HL-60 (cell line): ENCODE measurements around the gene C6orf47.

Experiments used
- DNase-seq, 2 experiments: peaks; one replicate each; pipeline ENCODE4 v3.0.0-alpha.2; 2010 to 2020; ENCODE audit warnings: low read depth in 1 of 2, low spot score in 1 of 2
- H3K27ac ChIP-seq: fragments of 250-450 bp; sonication (Bioruptor Pico); replicated peaks from 2 replicates; pipeline ENCODE4 v1.5.1; 2020; ENCODE audit warnings: mild to moderate bottlenecking, moderate library complexity
- H3K27me3 ChIP-seq: fragments of 250-450 bp; sonication (Bioruptor Pico); 2 replicates; pipeline ENCODE4 v1.5.1; 2021; ENCODE audit warnings: mild to moderate bottlenecking, moderate library complexity; ENCODE audit not compliant: insufficient read depth, poor library complexity, severe bottlenecking
- H3K4me3 ChIP-seq: replicated peaks from 2 replicates; pipeline ENCODE4 v1.5.1; 2011; ENCODE audit warnings: mild to moderate bottlenecking, control low read depth, low read length; ENCODE audit not compliant: insufficient read depth
- GABPA ChIP-seq: IDR thresholded peaks from 2 replicates; pipeline ENCODE4 v1.6.1; 2012; ENCODE audit warnings: low read depth
- POLR2AphosphoS5 ChIP-seq: IDR thresholded peaks from 2 replicates; pipeline ENCODE4 v1.6.1; 2012; ENCODE audit warnings: low read depth
- SPI1 ChIP-seq: IDR thresholded peaks from 2 replicates; pipeline ENCODE4 v1.6.1; 2012; ENCODE audit warnings: low read depth, mild to moderate bottlenecking, borderline replicate concordance
- TF ChIP-seq, protein P1 (sequence below): IDR thresholded peaks from one replicate; pipeline ENCODE4 v1.5.1; 2011; ENCODE audit warnings: low read length, control low read depth, inconsistent platforms; ENCODE audit not compliant: insufficient read depth
- TF ChIP-seq, protein P2 (sequence below): IDR thresholded peaks from 2 replicates; pipeline ENCODE4 v1.6.1; 2012; ENCODE audit warnings: low read depth; ENCODE audit not compliant: insufficient replicate concordance

The C6orf47 gene

DNA sequence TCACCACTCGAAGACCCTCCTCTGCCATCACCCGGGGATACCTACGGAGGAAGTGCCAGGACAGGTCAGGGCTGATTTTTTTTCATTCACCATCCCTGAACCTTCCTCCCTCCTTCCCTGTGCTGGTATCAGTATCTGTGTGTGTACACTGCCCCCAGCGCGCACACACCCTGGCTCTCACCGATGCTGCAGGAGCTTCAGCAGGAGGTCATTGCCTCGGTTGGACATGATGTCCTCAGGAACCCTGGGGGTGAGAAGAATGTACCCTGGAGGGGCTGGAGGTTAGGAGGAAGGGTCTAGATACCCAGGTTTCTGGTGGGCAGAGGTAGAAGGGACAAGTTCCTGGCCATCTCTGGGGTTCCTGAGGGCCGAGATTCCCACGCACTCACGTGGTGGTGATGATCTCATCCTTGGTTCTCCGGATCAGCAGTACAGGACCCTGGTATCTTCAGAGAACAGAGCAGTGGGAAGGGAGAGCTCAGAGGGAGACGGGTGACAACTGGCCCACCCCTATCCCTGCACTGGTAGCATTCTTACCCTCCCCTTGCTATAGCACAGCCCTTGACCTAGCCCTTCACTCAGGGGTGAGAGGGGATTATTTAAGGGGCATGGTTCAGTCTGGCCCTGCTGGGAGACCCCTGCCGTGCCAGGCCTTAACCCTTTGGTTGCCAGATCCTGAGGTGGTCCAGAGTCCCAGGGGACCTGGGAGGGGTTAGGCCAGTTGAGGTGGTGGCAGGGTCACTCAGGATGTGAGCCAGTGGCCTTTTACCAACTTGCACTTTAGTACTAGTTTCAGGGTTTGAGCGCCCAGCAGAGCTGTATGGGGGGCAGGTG, 27.5 kb upstream of the C6orf47 start:
- DNase-seq = no peak
- TF ChIP-seq SPI1 (no peak), POLR2AphosphoS5 (no peak), GABPA (no peak)
- TF ChIP-seq, protein P1, sequence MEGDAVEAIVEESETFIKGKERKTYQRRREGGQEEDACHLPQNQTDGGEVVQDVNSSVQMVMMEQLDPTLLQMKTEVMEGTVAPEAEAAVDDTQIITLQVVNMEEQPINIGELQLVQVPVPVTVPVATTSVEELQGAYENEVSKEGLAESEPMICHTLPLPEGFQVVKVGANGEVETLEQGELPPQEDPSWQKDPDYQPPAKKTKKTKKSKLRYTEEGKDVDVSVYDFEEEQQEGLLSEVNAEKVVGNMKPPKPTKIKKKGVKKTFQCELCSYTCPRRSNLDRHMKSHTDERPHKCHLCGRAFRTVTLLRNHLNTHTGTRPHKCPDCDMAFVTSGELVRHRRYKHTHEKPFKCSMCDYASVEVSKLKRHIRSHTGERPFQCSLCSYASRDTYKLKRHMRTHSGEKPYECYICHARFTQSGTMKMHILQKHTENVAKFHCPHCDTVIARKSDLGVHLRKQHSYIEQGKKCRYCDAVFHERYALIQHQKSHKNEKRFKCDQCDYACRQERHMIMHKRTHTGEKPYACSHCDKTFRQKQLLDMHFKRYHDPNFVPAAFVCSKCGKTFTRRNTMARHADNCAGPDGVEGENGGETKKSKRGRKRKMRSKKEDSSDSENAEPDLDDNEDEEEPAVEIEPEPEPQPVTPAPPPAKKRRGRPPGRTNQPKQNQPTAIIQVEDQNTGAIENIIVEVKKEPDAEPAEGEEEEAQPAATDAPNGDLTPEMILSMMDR = no peak
- TF ChIP-seq, protein P2, sequence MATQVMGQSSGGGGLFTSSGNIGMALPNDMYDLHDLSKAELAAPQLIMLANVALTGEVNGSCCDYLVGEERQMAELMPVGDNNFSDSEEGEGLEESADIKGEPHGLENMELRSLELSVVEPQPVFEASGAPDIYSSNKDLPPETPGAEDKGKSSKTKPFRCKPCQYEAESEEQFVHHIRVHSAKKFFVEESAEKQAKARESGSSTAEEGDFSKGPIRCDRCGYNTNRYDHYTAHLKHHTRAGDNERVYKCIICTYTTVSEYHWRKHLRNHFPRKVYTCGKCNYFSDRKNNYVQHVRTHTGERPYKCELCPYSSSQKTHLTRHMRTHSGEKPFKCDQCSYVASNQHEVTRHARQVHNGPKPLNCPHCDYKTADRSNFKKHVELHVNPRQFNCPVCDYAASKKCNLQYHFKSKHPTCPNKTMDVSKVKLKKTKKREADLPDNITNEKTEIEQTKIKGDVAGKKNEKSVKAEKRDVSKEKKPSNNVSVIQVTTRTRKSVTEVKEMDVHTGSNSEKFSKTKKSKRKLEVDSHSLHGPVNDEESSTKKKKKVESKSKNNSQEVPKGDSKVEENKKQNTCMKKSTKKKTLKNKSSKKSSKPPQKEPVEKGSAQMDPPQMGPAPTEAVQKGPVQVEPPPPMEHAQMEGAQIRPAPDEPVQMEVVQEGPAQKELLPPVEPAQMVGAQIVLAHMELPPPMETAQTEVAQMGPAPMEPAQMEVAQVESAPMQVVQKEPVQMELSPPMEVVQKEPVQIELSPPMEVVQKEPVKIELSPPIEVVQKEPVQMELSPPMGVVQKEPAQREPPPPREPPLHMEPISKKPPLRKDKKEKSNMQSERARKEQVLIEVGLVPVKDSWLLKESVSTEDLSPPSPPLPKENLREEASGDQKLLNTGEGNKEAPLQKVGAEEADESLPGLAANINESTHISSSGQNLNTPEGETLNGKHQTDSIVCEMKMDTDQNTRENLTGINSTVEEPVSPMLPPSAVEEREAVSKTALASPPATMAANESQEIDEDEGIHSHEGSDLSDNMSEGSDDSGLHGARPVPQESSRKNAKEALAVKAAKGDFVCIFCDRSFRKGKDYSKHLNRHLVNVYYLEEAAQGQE = no peak
- H3K4me3 ChIP-seq = no peak overlapping the region
- no peak overlapping the region for H3K27ac ChIP-seq
- H3K27me3 ChIP-seq = no peaks in the 10 kb centered on the region

DNA sequence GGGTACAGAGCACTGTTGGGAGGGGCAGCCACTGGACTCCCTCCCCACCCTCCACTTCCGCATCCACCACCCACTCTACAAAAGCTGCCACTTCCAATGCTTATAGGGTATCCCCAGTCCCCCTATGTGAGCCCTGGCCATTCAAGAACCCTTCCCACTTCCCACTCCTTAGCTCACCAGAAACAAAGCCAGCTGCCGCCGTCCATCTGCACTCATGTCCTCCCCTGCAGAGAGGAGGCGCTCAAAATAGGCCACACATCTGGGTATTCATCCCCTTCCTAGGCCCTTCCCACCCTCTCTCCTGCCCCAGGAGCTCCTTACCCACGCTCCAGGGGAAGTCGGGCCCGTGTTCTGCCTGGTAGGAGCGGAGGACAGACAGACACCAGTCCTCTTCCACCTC, 26.7 kb upstream of the C6orf47 start:
- Histone ChIP-seq H3K27ac (no peak overlapping the region), H3K27me3 (no peaks in the 10 kb centered on the region), H3K4me3 (no peak overlapping the region)
- no peak for DNase-seq
- TF ChIP-seq, protein P2 = no peak
- TF ChIP-seq SPI1 = no peak
- TF ChIP-seq GABPA = no peak
- TF ChIP-seq, protein P1 = no peak
- TF ChIP-seq POLR2AphosphoS5 = no peak

DNA sequence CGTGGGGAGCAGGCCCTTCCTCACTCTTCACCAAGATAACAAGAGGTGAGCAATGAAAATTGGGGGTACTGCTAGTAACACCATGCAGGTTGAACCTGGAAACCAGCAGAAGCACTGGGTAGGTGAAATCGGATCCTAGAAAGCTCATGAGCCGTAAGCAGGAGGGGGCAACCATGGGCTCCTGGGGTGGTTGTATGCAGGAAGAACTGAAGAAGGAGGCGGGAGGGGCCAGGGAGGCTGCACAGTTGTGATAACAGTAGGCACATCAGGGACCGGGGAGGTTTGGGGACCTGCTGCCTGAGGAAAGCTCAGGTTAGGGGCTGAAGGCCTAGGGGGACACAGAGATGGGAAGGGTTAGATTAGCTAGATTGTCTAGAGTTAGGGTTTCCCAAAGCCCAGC, 25.9 kb upstream of the C6orf47 start:
- no peaks in the 10 kb centered on the region for H3K27me3 ChIP-seq
- H3K27ac ChIP-seq = no peak overlapping the region
- no peak for TF ChIP-seq POLR2AphosphoS5
- TF ChIP-seq, protein P1 = no peak
- TF ChIP-seq, protein P2 = no peak
- no peak for TF ChIP-seq GABPA
- no peak for TF ChIP-seq SPI1

More for the DNA sequence above, 25.9 kb upstream of the C6orf47 start:
- no peak for DNase-seq
- H3K4me3 ChIP-seq = no peak overlapping the region
